Measurements from ENCODE around the gene CMTM5.

CMTM5 gene

GRCh38 chr14:23405096-23405495 lies 28.2 kb downstream of the CMTM5 start:
- no peaks in the 10 kb centered on the region for H3F3A ChIP-seq (ENCODE audit: control insufficient read depth, insufficient read depth)
- no peaks in the 10 kb centered on the region for H3K9me2 ChIP-seq (replicated peaks; ENCODE audit: control insufficient read depth, low read length)
- TF ChIP-seq, protein P1, sequence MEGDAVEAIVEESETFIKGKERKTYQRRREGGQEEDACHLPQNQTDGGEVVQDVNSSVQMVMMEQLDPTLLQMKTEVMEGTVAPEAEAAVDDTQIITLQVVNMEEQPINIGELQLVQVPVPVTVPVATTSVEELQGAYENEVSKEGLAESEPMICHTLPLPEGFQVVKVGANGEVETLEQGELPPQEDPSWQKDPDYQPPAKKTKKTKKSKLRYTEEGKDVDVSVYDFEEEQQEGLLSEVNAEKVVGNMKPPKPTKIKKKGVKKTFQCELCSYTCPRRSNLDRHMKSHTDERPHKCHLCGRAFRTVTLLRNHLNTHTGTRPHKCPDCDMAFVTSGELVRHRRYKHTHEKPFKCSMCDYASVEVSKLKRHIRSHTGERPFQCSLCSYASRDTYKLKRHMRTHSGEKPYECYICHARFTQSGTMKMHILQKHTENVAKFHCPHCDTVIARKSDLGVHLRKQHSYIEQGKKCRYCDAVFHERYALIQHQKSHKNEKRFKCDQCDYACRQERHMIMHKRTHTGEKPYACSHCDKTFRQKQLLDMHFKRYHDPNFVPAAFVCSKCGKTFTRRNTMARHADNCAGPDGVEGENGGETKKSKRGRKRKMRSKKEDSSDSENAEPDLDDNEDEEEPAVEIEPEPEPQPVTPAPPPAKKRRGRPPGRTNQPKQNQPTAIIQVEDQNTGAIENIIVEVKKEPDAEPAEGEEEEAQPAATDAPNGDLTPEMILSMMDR (IDR thresholded peaks at IDR 0.05; ENCODE audit: low read depth, low read length, poor library complexity, severe bottlenecking), result no peak
- no peak for TF ChIP-seq EZH2phosphoT487 (IDR thresholded peaks at IDR 0.05; ENCODE audit: borderline replicate concordance, low read length)
- no peaks in the 10 kb centered on the region for H3K27me3 ChIP-seq (ENCODE audit: control insufficient read depth, low read length)
- no peaks in the 10 kb centered on the region for H3K4me1 ChIP-seq (ENCODE audit: control insufficient read depth, low read length)
- no peak overlapping the region for H3K4me3 ChIP-seq (ENCODE audit: low read length)
- H4K20me1 ChIP-seq (ENCODE audit: control insufficient read depth, insufficient read depth, low read depth, low read length), result no peaks in the 10 kb centered on the region
- H3K36me3 ChIP-seq (ENCODE audit: control insufficient read depth, low read length), result no peaks in the 10 kb centered on the region
- H3K79me2 ChIP-seq (ENCODE audit: control insufficient read depth, low read length), result no peaks in the 10 kb centered on the region
- H3K4me2 ChIP-seq (ENCODE audit: low read length), result no peak overlapping the region
- no peaks in the 10 kb centered on the region for H3K9me3 ChIP-seq (ENCODE audit: control insufficient read depth, insufficient read depth, low read length)
- no peak overlapping the region for H3K27ac ChIP-seq (ENCODE audit: low read depth, low read length)

DNA sequence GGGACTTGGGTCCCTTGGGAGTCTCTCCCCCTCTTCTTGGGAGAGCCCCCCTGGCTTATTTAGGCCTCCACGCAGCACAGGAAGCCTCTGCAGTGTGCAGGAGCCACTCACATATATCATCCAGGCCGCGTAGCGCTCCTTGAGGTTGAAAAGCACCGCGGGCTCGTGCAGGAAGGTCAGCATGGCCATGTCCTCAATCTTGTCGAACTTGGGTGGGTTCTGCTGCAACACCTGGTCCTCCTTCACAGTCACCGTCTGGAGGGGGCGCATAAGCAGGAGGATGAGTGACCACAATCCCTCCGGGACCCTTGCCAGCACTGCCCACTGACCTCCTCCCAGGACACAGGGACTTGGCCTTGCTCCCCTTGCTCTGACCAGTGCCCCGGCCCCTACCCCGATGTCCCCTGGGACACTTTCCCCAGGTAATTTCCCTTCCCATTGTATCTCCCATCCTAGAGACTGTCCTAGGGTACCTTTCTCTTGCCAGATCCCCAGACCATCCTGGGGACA lies 28.7 kb downstream of the CMTM5 start:
- Histone ChIP-seq H3F3A (ENCODE audit: control insufficient read depth, insufficient read depth) (no peaks in the 10 kb centered on the region), H3K27me3 (ENCODE audit: control insufficient read depth, low read length) (no peaks in the 10 kb centered on the region), H4K20me1 (ENCODE audit: control insufficient read depth, insufficient read depth, low read depth, low read length) (no peaks in the 10 kb centered on the region)

GRCh38 chr14:23406244-23406643 lies 29.4 kb downstream of the CMTM5 start:
- Histone ChIP-seq H4K20me1 (ENCODE audit: control insufficient read depth, insufficient read depth, low read depth, low read length) (no peaks in the 10 kb centered on the region), H3K9me3 (ENCODE audit: control insufficient read depth, insufficient read depth, low read length) (no peaks in the 10 kb centered on the region), H3K27me3 (ENCODE audit: control insufficient read depth, low read length) (no peaks in the 10 kb centered on the region), H3K4me1 (ENCODE audit: control insufficient read depth, low read length) (no peaks in the 10 kb centered on the region), H3K4me3 (ENCODE audit: low read length) (no peak overlapping the region), H3F3A (ENCODE audit: control insufficient read depth, insufficient read depth) (no peaks in the 10 kb centered on the region), H3K79me2 (ENCODE audit: control insufficient read depth, low read length) (no peaks in the 10 kb centered on the region), H3K9me2 (replicated peaks; ENCODE audit: control insufficient read depth, low read length) (no peaks in the 10 kb centered on the region), H3K36me3 (ENCODE audit: control insufficient read depth, low read length) (no peaks in the 10 kb centered on the region), H3K27ac (ENCODE audit: low read depth, low read length) (no peak overlapping the region), H3K4me2 (ENCODE audit: low read length) (no peak overlapping the region)
- TF ChIP-seq, protein P1 (IDR thresholded peaks at IDR 0.05; ENCODE audit: low read depth, low read length, poor library complexity, severe bottlenecking), result no peak
- no peak for TF ChIP-seq EZH2phosphoT487 (IDR thresholded peaks at IDR 0.05; ENCODE audit: borderline replicate concordance, low read length)

More for the DNA sequence above, 28.7 kb downstream of the CMTM5 start:
- Histone ChIP-seq H3K4me3 (ENCODE audit: low read length) (no peak overlapping the region), H3K4me2 (ENCODE audit: low read length) (no peak overlapping the region), H3K4me1 (ENCODE audit: control insufficient read depth, low read length) (no peaks in the 10 kb centered on the region), H3K9me3 (ENCODE audit: control insufficient read depth, insufficient read depth, low read length) (no peaks in the 10 kb centered on the region), H3K36me3 (ENCODE audit: control insufficient read depth, low read length) (no peaks in the 10 kb centered on the region), H3K9me2 (replicated peaks; ENCODE audit: control insufficient read depth, low read length) (no peaks in the 10 kb centered on the region), H3K79me2 (ENCODE audit: control insufficient read depth, low read length) (no peaks in the 10 kb centered on the region), H3K27ac (ENCODE audit: low read depth, low read length) (no peak overlapping the region)
- TF ChIP-seq, protein P1 (IDR thresholded peaks at IDR 0.05; ENCODE audit: low read depth, low read length, poor library complexity, severe bottlenecking), result no peak
- TF ChIP-seq EZH2phosphoT487 (IDR thresholded peaks at IDR 0.05; ENCODE audit: borderline replicate concordance, low read length), result no peak

All from DOHH2 (cell line).